Activated CD8-positive, alpha-beta memory T cell treated with anti-CD3 and anti-CD28 coated beads for 24 hours (primary cell): ENCODE measurements around the gene USP24.
"Not testable (repeated sequence)": the region's sequence is repeated elsewhere in the genome, so short reads cannot be mapped to it uniquely, and the experiment has no call there.

ENCODE experiments used
- DNase-seq: peaks from one replicate; pipeline ENCODE4 v3.0.0-alpha.2; 2020

Gene USP24

DNA sequence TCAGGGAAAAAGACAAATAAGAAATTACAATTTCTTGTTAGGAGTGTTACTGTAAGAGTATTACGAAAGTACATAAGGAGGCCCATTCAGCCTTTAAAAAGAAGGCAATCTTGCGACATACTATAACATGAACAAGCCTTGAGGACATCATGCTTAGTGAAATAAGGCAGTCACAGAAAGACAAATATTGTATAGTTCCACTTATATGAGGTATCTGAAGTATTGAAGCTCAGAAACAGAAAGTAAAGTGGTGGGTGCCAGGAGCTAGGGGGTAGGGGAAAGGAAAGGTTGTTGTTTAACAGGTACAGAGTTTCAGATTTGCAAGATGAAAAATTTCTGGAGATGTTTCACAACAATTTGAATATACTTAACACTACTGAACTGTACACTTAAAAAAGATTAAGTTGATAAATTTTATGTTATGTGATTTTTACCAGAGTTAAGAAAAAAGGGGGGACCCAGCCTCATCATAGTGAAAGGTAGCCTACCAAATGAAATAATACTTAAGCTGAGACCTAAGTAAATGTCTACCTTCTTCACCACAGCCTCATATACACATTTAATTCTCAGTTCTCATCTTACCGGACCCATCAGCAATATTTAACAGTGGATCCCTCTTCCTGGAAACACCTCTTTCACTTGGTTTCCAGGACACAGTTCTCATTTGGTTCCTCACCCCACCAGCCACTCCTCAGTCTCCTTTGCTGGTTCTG is 19.5 kb downstream of the USP24 start:
- no peak for DNase-seq

DNA sequence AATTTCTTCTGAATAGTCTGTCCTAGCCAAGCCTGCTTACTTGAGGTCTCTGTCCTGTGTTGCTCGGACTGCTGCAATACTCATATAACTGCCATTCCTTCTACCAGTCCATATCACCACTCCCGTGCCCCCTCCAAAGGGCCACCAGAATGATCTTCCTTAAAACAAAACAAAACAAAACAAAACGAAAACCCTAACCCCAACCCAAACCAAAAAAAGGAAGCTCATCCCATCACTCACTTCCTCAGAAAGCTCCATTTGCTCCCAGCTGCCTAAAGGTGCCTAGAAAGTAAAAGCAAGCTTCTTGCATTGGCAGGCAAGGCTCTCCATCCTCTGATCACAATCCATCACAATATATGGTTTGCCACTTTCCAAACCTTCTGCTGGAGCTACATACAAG is 20.3 kb downstream of the USP24 start:
- DNase-seq, result no peak

DNA sequence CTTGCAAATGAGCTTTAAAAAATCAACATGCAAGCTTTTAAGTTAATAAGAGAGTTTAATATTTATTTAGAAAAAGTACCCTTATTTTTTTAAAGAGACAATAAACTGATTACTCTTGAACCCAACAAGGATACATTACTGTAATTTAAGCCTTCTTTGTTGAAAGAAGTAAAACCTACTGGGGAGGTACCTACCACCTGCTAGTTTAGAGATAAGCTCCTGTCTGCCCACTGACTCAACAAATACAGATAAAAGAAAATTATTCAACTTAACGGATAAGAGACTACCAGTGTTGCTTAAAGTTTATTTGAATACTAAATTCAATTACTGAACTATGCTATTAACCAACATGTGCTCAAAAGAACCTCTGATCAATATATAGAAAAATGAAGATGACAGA is 23.1 kb downstream of the USP24 start:
- DNase-seq, result no peak

DNA sequence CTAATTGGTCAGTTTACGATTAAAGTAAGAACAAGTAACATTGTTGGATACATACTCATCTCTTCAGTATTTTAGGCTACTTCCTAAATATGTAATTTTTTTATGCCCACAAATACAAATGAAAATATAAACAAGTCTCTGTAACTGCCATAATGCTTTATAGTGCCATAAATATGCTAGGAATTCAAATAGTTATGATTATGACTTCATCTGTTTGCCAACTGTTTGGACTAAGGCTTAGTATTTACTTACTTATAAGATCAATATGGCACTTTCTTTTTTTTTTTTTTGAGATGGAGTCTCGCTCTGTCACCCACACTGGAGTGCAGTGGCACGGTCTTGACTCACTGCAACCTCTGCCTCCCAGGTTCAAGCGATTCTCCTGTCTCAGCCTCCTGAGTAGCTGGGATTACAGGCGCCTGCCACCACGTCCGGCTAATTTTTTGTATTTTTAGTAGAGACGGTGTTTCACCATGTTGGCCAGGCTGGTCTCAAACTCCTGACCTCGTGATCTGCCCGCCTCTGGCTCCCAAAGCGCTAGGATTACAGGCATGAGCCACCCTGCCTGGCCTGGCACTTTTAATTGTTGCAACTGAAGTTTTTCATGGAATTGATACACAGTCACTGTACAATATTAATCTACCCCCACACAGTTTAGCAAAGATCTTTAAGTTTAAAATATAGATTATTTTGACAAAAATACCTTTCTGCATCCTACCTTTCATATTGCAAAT is 23.8 kb downstream of the USP24 start:
- not testable (repeated sequence) for DNase-seq

DNA sequence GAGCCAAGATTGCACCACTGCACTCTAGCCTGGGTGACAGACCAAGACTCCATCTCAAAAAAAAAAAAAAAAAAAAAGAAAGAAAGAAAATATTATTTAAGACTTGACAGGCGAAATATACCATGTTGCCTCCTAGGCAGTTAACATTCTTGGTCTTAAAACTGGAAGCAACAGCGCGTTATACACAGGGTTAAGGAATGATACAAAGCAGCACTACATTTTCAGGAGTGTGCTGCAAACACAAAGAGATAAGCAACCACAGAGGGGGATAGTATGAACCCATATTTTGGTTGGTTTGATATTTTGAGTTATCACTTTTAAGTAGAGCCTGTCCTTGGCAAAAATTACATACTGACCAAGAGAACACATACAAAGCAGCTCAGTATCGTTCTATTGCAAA is 25.1 kb downstream of the USP24 start:
- DNase-seq, result no peak

DNA sequence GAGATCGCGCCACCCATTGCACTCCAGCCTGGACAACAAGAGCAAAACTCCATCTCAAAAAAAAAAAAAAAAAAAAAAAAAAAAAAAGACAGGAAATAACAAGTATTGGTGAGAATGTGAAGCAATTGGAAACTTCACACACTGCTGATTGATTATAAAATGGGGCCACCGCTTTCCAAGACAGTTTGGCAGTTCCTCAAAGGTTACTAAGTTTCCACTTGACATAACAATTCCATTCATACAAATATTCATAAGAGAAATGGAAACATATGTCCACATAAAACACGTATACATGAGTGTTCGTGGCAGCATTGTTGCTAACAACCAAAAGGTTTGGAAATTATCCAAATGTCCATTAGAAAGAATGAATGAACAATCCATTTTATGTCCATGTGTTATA is 26.3 kb downstream of the USP24 start:
- no peak for DNase-seq

DNA sequence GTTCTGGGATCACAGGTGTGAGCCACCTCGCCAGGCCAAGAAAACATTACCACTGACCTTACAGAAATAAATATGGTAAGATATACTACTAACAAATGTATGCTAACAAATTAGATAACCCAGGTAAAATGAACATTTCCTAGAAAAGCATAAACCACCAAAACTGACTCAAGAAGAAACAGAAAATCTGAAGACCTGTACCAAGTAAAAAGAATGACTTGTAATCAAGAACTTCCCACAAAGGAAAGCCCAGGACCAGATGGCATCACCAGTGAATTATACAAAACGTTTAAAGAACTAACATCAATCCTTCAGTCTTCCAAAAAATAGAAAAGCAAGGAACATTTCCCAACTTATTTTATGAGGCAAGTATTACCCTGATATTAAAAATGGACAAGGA is 29.3 kb downstream of the USP24 start:
- DNase-seq, result no peak

DNA sequence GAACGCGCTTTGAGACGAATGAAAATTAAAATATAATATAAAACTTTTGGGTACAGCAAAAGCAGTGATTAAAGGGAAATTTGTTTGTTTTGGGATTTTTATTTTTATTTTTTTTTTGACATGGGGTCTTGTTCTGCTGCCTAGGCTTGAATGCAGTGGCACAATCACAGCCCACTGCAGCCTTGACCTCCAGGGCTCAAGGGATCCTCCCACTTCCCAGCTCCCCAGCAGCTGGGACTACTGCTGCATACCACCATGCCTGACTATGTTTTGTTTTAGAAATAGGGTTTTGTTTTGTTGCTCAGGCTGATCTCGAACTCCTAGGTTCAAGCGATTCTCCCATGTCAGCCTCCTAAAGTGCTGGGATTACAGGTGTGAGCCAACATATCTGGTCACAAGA is 30.3 kb downstream of the USP24 start:
- DNase-seq, result no peak

DNA sequence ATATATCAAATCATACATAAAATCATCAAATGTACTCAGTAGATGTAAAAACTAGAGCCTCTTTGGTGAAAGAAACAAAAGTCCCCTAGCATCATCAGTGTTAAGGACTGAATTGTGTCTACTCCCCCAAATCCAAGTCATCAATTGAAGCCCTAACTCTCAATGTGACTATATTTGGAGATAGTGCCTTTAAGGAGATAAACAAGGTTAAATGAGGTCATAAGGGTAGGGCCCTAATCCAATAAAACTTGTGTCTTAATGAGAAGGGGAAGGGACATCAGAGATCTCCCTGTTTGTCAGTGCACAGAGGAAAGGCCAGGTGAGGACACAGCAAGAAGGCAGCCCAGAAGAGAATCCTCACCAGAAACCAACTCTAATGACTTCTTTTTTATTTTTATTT is 33.5 kb downstream of the USP24 start:
- DNase-seq, result no peak

DNA sequence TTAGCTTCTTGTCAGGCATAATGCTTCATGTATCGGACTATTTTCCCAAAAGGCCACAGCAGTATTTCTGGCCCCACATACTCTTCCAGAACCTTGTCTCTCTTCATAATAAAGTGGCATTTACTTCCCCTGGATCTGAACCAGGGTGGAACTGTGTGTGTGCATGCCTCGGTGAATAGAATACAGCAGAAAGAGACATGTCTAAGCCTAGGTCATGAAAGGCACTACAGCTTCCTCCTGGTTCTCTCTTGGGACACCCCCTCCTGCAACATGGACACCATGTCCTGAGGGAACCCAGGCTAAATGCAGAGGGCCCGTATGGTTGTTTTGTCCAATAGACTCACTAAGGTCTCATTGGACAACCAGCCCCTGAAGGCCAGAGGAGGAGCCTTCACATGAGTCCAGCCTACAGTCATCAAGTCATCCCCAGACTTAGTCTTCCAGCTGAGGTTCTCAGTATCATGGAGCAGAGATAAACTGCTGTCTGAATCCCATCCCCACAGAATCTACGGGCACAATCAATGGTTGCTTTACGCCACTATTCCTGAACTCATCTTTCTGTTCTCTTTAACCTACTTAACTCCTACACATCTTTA is 35.0 kb downstream of the USP24 start:
- DNase-seq, result no peak

DNA sequence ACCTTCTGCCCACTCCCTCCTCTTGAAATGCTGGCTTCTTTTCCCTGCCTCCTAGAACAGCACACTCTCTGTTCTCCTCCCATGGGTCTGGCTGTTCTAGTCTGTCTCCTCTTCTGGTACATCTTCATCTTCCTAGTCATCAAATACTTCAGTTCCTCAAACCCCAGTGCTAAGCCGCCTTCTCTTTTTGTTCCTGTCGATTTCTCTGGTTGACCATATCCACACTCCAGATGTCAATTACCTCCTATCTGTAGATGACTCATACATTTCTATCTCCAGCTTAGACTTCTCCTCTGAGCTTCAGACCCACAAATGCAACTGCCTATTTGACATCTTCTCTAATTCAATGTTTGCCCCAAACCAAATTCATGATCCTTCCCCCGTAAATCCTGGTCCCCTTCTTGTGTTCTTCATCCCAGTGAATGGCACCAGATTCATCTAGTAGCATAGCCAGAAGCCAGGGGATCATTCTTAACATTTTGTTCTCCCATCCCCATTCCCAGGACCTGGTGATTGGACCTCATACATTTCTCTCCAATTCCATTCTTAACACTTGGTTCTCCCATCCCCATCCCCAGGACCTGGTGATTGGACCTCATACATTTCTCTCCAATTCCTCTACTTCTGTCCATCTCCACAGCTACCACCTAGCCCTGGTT is 35.9 kb downstream of the USP24 start:
- no peak for DNase-seq

DNA sequence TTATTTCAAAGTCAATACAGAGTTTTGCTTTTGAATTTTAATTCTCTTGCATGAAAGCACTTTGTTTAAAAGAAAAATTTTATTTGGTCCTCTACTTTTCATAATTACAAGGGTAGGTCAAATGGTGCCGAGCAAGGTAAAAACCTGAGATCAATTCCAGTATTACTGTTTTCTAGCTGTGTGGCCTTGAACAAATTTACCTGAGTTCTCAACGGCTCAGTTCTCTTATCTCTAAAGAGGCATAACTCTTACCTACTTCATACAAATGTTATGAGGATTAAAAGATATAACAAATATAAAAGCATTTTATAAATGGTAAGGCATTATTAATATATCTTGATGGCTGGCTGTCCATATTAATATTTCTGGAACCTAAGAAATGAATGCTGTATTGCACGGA is 42.5 kb downstream of the USP24 start:
- no peak for DNase-seq

DNA sequence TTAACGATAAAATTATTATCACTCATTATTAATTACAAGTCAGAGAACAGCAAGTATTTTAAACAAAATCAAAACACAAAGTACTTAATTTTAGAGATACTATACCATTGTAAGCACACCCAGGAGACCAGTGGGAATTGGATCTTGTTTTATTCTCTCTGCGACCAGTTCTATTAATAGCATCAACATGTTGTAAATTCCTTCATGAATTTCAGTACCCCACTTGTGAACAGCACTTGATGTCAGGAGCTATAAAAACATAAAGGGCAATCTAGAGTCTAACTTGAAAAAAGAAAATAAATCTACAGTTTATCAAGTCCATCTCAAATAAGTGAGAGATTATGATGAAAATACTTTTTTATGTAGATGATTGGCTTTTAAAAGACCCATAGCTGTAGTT is 42.9 kb downstream of the USP24 start:
- no peak for DNase-seq

DNA sequence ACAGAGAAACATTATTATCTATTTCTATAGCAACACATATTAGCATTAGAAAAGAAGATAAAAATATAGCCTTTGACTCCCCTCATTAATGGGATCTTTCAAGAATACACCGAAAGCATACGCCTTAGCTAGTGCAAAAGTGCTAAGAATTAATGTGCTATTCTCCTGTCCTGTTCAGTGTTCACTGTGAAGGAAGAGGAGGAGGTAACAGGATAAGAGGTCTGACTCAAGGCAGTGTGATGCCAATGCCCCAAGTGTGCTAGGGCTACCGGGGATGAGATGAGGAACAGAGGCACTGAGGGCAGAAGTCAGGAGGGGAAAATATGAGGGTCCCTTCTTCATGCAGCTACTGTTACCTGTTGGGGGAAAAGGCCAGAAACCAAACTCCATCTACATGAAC is 43.5 kb downstream of the USP24 start:
- DNase-seq, result no peak

DNA sequence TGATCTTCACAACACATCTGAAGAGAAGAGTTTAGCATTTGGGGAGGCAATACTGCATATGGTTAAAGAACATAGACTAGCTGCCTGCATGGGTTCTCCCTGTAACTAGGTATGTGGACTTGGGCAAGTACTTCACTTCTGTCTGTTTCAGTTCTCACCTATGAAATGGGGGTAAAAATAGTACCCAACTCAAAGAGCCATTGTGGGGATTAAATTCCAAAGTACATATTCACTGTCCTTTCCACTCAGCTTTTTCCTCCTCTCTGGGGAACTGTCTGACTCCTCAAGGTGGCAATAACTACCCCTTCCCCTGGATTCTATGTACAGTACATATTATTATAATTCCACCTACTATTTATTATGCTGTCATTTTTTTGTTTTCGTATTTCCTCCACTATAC is 44.7 kb downstream of the USP24 start:
- DNase-seq, result no peak

DNA sequence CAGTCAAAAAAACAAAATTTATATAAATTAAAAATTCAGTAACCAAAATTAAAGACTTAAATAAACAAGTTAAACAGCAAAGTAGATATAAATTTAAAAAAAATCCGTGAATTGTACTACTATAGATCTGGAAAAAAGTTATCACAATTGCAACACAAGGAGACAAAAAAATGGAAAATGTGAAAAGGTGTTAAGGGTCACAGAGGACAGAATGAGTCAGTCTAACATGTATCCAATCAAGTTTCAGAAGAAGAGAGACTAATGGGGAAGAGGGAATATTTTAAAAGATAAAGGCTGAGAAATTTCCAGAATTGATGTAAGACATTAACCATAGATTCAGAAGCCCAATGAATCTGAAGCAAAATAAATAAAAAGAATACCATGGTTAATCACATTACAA is 46.0 kb downstream of the USP24 start:
- DNase-seq, result no peak

DNA sequence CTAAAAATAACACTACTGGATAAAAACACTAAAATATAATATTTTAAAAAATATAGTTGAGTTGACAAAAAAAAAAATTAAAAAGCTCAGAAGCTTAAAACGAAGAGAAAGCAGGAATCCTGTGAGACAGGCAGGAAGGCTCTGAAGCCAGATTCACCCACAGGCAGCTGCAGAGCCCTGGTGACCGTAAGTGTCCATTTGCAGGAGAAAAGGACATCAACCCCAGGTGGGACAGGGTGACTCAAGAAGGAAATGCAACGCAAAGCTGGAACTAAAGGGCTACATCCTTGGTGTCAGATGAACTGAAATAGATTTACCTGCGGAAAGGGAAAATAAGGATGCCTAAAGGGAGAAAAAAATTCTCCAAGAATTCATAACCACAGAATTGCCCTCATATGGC is 46.8 kb downstream of the USP24 start:
- no peak for DNase-seq

DNA sequence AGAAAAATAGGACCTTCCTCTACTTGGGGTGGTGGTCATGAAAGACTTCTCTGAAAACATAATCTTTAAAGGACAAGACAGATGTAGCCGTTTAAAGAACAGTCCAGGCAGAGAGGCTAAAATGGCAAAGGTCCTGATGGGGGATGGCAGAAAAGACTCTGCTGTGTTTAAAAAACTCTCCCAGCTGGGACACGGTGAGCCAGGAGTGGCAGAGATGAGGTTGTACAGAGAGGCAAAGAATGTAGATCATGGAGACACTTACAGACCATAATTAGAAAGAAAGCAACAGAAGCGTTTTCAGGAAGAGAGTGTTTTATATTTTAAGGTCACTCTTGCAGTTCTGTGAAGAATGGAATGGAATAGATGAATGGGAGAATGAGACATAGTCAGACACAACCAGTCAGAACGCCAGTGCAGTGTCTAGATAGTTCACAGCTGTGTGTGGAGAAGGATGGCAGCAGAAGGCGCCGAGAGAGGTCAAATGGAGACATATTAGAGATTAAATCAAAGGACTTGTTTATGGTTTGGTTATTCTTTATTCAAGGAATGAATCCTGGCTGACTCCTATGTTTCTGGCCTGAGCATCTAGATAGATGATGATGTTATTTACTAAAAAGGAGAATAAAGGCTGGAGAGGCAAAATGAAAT is 47.8 kb downstream of the USP24 start:
- DNase-seq, result no peak

DNA sequence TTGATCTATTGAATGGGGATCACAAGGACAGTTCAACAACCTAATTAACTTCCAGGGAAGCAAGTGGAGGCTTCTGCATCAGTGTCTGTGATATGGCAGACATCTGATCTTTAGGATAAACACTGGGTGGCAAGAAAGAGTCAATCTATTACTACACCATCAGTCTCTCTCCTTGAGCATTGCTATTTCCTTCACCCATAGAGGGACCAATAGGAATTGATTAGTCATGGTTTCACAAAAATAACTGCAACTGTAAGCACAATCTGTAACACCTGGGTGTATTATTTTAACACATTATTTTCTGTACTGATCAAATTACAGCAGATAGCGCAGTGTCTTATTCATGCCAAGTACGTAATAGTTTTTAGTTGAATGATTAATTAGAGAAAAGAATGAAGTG is 50.3 kb downstream of the USP24 start:
- no peak for DNase-seq

DNA sequence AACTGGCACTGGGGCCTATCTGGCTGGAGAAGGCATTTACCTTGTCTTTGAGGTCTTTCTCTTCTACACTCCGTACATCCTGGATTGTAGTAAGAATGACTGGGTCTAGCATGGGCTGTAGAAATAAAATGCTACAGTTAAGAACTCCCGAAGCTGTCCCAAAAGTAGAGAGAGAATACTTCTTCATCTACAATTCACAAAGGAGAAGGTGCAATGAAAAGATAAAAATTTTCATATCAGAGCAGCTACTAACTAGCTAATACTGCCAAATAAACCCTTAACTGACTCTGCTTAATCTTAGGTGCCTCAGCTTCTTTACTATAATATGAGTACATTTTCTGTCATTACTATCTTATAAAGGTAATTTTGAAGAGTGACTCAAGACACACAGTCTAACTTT is 55.6 kb downstream of the USP24 start:
- DNase-seq, result no peak

DNA sequence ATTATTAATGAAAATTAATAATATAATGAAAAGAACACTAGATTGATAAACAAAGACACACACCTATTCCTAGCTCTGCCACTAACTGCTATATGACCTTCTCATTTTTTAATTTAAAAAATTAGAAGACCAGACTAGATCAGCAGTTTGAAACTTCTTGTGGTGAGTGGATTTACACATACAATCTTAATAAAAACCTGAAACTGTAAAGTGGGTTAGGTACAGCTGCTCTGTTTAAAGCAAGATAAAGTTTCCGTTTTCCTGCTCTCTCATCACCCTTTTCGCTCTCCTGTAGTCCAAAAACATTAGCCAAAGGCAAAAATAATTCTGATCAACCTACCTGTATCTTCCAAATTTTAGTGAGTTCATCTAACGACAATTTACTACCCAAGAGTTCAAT is 58.6 kb downstream of the USP24 start:
- no peak for DNase-seq

DNA sequence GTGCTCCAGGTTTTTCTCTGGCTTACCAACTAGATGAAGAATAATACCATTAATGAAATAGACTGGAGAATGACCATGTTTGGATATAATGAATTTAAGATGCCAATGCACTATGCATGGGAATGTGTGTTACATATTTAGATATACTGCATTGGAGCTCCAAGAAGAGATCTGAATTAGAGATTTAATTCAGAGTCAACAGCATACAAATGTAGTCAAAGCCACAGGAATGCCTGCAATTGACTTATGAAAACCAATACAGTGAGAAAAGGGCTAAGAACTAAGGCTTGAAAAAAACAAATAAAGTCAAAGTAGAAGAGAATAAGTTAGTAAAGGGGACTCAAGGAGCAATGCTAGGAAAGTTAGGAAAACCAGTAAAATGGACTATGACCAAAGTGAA is 59.1 kb downstream of the USP24 start:
- no peak for DNase-seq

DNA sequence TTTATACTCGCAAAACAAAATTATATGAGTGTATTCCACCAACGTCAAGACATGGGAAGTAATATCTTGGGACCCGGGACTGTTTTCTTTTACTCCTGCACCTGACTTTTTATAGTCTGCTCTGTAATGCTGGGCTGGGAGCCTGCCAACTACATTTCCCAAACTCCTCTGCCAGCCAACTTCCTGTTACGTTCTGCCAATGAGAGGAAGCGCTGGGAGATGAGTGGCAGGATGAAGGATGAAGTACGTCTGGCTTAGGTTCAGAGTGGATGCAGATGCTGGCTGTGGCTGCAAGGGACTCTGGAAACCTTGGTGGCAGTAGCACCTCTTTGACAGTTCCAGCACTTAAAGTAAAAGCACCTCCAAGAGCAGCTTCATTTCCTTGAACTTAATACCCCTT is 59.6 kb downstream of the USP24 start:
- DNase-seq, result no peak

DNA sequence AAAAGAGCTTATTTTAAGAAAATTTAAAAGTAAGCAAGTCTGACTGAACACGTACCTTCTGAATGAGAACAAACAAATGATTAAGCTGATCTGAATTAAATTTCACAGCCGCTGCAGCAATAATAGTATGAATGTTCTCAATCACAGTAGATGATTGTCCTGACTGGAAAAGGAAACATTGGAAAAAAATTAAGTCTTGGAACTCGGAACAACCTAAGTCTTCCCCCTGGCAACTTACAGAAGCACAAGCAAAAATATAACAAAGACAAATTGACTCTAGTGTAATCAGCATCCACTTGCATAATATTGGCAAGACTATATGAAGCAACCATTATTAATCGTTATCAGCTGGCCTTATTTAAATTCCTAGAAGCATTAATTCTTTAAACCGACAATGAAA is 60.5 kb downstream of the USP24 start:
- DNase-seq, result no peak
